G401 (cell line): ENCODE measurements around the gene SPDYE8. TPM values are rescaled to one million over a fixed set of nuclear protein-coding genes. Genes with fewer than 3 reads are reported as not detected.
"Not testable (repeated sequence)": the region's sequence is repeated elsewhere in the genome, so short reads cannot be mapped to it uniquely, and the experiment has no call there.

Experiments
- DNase-seq: peaks from one replicate; pipeline ENCODE4 v3.0.0-alpha.2; 2015; ENCODE audit warnings: low spot score
- in situ Hi-C: cut with HindIII; loops from 2 replicates; pipeline ENCODE4 v1.10.0; 2016; ENCODE audit warnings: low sequenced_read_pairs, mixed read lengths
- total RNA-seq: library from RNA; depleted of rRNA; stranded (reverse); fragments of >200 nt; shearing (Covaris generic); gene quantifications from 2 replicates; pipeline ENCODE4 v1.2.3, GENCODE V29; 2014; rRNA removed

SPDYE8 gene
- not detected in 2 replicates for total RNA-seq

GRCh38 chr7:73029666-73030065, at the start of gene SPDYE8:
TSS of gene SPDYE8 (minus strand) at chr7:73029766. CDS start at chr7:73027966, 1,800 bp downstream.
- DNase-seq, in situ Hi-C loops: not testable (repeated sequence)

GRCh38 chr7:73057811-73058210, 28.2 kb upstream of the SPDYE8 start, which contains the start of gene SPDYE11:
TSS of gene SPDYE11 (minus strand) at chr7:73057911. CDS start at chr7:73056111, 1,800 bp downstream.
- DNase-seq, in situ Hi-C loops: not testable (repeated sequence)

GRCh38 chr7:73006491-73006890, 23.1 kb downstream of the SPDYE8 start:
- DNase-seq: peak; percentile 1
- in situ Hi-C loops: not testable (repeated sequence)

DNA sequence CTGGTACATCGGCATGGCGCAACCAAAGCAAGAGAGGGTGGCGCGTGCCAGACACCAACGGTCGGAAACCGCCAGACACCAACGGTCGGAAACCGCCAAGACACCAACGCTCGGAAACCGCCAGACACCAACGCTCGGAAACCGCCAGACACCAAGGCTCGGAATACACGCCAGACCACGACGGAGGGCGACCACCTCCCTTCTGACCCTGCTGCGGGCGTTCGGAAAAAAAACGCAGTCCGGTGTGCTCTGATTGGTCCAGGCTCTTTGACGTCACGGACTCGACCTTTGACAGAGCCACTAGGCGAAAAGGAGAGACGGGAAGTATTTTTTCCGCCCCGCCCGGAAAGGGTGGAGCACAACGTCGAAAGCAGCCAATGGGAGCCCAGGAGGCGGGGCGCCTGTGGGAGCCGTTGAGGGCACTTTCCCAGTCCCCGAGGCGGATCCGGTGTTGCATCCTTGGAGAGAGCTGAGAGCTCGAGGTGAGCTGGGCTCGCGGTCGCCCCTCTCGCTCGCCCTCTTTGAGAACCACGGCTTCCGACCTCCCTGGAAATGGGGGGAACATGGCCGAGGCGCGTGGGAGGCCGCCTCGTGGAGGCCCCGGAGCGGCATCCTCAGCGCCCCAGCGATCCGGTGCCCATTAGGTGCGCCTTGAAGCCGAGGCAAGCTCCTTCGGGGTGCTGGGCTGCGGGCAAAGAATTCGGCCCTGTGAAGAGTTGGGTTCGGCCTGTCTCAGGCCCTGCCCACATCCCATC, 23.7 kb downstream of the SPDYE8 start:
- DNase-seq: peak; percentile 78
- in situ Hi-C loops: not testable (repeated sequence)

GRCh38 chr7:73005356-73005692, 24.2 kb downstream of the SPDYE8 start:
- in situ Hi-C loops, DNase-seq: not testable (repeated sequence)

DNA sequence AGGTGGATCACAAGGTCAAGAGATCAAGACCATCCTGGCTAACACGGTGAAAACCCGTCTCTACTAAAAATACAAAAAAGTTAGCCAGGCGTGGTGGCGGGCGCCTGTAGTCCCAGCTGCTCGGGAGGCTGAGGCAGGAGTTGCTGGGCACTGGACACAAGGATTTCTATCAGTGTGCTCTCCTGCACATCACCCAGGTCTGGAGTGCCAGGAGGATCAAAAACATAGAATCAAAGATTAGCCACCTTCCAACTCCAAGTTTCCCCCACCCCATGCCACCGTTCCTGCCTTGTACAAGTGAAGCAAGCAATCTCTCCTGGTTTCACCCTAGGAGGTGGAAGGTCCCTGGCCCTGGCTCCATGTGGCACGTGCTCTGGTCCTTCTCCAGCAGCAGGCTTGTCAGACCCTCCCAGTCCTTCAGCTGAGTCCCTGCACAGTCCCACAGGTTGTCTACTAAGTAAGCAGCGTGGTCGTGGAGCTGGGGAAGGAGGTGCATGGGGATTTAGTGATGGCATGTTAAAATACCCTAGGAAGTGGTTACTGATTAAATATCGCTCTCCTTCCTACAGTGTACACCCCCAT, 31.6 kb downstream of the SPDYE8 start:
- DNase-seq, in situ Hi-C loops: not testable (repeated sequence)

- in situ Hi-C loops, DNase-seq: not testable (repeated sequence)
These were observed 32.1 kb downstream of the SPDYE8 start for GRCh38 chr7:72997447-72997846.

DNA sequence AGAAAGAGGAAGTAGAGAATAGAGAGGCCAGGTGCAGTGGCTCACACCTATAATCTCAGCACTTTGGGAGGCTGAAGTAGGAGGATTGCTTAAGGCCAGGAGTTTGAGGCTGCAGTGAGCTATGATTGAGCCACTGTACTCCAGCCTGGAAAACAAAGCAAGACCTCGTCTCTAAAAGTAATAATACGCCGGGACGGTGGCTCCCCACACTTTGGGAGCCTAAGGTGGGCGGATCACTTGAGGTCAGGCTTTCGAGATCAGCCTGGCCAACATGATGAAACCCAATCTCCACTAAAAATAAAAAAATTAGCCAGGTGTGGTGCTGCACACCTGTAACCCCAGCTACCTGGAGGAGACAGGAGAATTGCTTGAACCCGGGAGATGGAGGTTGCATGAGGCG, 34.1 kb downstream of the SPDYE8 start:
- in situ Hi-C loops, DNase-seq: not testable (repeated sequence)

- DNase-seq, in situ Hi-C loops: not testable (repeated sequence)
These were observed 39.2 kb downstream of the SPDYE8 start for GRCh38 chr7:72990146-72990913.

- DNase-seq, in situ Hi-C loops: not testable (repeated sequence)
These were observed 47.5 kb downstream of the SPDYE8 start for GRCh38 chr7:72982084-72982483.

DNA sequence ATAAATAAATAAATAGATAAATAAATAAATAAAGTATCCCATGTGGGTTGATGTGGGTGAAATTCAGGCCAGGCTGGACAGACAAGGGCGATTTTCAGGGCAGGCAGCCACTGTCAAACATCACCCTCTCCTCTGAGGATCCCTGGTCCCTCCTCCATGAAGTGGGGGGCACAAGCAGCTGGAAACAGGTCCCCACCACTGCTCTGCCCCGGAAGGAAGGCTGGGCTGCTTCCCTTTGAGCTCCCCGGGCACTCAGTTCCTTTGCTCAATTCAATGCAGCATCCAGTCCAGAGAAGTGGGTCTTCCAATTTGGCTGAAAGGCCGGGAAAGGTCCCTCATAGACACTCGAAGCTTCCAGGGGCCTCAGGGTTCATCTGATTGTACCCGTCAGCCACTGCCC, 49.2 kb downstream of the SPDYE8 start:
- in situ Hi-C loops, DNase-seq: not testable (repeated sequence)

- in situ Hi-C loops, DNase-seq: not testable (repeated sequence)
These were observed 53.1 kb downstream of the SPDYE8 start for GRCh38 chr7:72976434-72976833.

- DNase-seq, in situ Hi-C loops: not testable (repeated sequence)
These were observed 53.8 kb downstream of the SPDYE8 start for GRCh38 chr7:72975656-72976286.

DNA sequence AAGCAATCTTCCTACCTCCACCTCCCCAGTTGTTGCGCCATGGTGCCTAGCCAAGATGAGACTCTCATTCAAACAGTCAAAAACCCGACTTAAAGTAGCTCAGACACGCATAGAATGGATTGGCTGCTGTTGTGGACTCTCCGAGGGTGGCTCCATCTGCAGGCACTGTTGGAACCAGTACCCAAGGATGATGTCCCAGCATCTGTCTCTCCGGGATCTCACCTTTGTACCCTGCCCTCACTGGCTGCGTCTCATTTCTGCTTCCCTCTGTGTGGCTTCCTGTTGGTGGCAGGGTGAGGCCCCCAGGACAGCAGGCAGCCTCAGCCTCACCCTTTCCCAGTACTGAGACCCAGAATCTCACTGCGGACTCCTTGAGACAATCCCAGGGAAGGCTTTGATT, 54.8 kb downstream of the SPDYE8 start:
- in situ Hi-C loops, DNase-seq: not testable (repeated sequence)

DNA sequence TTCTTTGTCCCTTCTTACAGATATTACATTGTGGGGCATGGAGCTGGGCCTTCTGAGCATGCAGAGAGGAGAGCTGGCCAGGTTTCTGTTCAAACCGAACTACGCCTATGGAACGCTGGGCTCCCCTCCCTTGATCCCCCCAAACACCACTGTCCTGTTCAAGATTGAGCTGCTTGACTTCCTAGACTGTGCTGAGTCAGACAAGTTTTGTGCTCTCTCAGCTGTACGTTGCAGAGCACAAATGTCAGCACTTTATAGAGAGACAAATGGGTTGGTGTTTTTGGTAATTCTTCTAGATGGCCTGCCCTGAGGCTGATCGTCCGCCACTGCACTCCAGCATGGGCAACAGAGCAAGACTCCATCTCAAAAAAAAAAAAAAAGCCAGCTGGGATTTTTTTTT, 58.1 kb downstream of the SPDYE8 start:
- DNase-seq, in situ Hi-C loops: not testable (repeated sequence)

Other genes starting within 250 kb of the SPDYE8 start
- 0.61 and 0.80 TPM in 2 replicates for gene TYW1B, start 201.6 kb downstream of the SPDYE8 start, total RNA-seq
- gene POM121, start 104.7 kb downstream of the SPDYE8 start, total RNA-seq: 3.2 and 4.4 TPM in 2 replicates
- 4.7 TPM in 1 of 2 replicates, not detected in the other for gene TRIM74, start 60.3 kb downstream of the SPDYE8 start, total RNA-seq
- gene SPDYE11, start 28.1 kb upstream of the SPDYE8 start, total RNA-seq: not detected in 2 replicates
- not detected in 2 replicates for gene SPDYE9, start 56.3 kb upstream of the SPDYE8 start, total RNA-seq